ENCODE data around the gene PHF2. TPM values are rescaled to one million over a fixed set of nuclear protein-coding genes. Genes with fewer than 3 reads are reported as not detected.
A peak's percentile ranks its signal among the peaks of the same experiment; 100 is the strongest.

Gene PHF2
- total RNA-seq, result 27.4 TPM
- long read RNA-seq, full-length matches to known transcripts, result 1 of 34 reads
- long read RNA-seq, partial matches to known transcripts, result 32 of 34 reads
- long read RNA-seq, other reads (novel, unspliced or antisense), result 1 of 34 reads

GRCh38 chr9:93576258-93577077 is at the start of gene PHF2:
TSS of gene PHF2 (plus strand) at chr9:93576584. CDS start at chr9:93576774, 190 bp downstream.
- intact Hi-C loops (cut with micrococcal nuclease), result no loop called here
- H3K4me1 ChIP-seq, result peaks cover 67% of the 10 kb centered on the region

GRCh38 chr9:93531374-93531773 is 45.0 kb upstream of the PHF2 start:
- no peak for DNase-seq
- Histone ChIP-seq H3K36me3 (peaks cover 69% of the 10 kb centered on the region), H3K27me3 (ENCODE audit: low read depth) (no peaks in the 10 kb centered on the region), H3K27ac (replicated peaks) (no peak overlapping the region), H3K9me3 (replicated peaks) (no peaks in the 10 kb centered on the region), H3K4me1 (peaks cover 36% of the 10 kb centered on the region), H3K4me3 (no peak overlapping the region)
- TF ChIP-seq CTCF (IDR thresholded peaks at IDR 0.05; ENCODE audit: borderline replicate concordance), result peak; percentile 36
- intact Hi-C loops (cut with micrococcal nuclease), result no loop called here

More at GRCh38 chr9:93576258-93577077, at the start of gene PHF2:
- Histone ChIP-seq H3K4me3 (peak within 1 kb of the TSS; percentile 89), H3K36me3 (no peaks in the 10 kb centered on the region), H3K9me3 (replicated peaks) (no peaks in the 10 kb centered on the region), H3K27ac (replicated peaks) (peak within 1 kb of the TSS; percentile 94), H3K27me3 (ENCODE audit: low read depth) (no peaks in the 10 kb centered on the region)
- no peak for TF ChIP-seq CTCF (IDR thresholded peaks at IDR 0.05; ENCODE audit: borderline replicate concordance)
- no peak for DNase-seq

GRCh38 chr9:93532141-93532540 is 44.2 kb upstream of the PHF2 start:
- intact Hi-C loops (cut with micrococcal nuclease), result no loop called here
- no peak for DNase-seq
- no peak for TF ChIP-seq CTCF (IDR thresholded peaks at IDR 0.05; ENCODE audit: borderline replicate concordance)
- peaks cover 62% of the 10 kb centered on the region for H3K36me3 ChIP-seq
- peaks cover 31% of the 10 kb centered on the region for H3K4me1 ChIP-seq
- H3K27ac ChIP-seq (replicated peaks), result no peak overlapping the region
- no peaks in the 10 kb centered on the region for H3K27me3 ChIP-seq (ENCODE audit: low read depth)
- H3K4me3 ChIP-seq, result no peak overlapping the region
- H3K9me3 ChIP-seq (replicated peaks), result no peaks in the 10 kb centered on the region

GRCh38 chr9:93533863-93534262 is 42.5 kb upstream of the PHF2 start:
- Histone ChIP-seq H3K27me3 (ENCODE audit: low read depth) (no peaks in the 10 kb centered on the region), H3K36me3 (peaks cover 60% of the 10 kb centered on the region), H3K4me1 (peaks cover 24% of the 10 kb centered on the region), H3K4me3 (no peak overlapping the region), H3K9me3 (replicated peaks) (no peaks in the 10 kb centered on the region), H3K27ac (replicated peaks) (no peak overlapping the region)
- no peak for DNase-seq
- TF ChIP-seq CTCF (IDR thresholded peaks at IDR 0.05; ENCODE audit: borderline replicate concordance), result no peak
- intact Hi-C loops (cut with micrococcal nuclease), result no loop called here

GRCh38 chr9:93536167-93536566 is 40.2 kb upstream of the PHF2 start:
- H3K36me3 ChIP-seq, result peaks cover 49% of the 10 kb centered on the region
- H3K27ac ChIP-seq (replicated peaks), result peak overlapping the region; percentile 30
- DNase-seq, result no peak
- intact Hi-C loops (cut with micrococcal nuclease), result no loop called here
- H3K9me3 ChIP-seq (replicated peaks), result no peaks in the 10 kb centered on the region
- no peak overlapping the region for H3K4me3 ChIP-seq
- TF ChIP-seq CTCF (IDR thresholded peaks at IDR 0.05; ENCODE audit: borderline replicate concordance), result no peak
- H3K4me1 ChIP-seq, result peaks cover 42% of the 10 kb centered on the region
- H3K27me3 ChIP-seq (ENCODE audit: low read depth), result no peaks in the 10 kb centered on the region

All from left ventricle myocardium inferior (tissue), 1 donor.